GM12878 (cell line): ENCODE results near the gene TNXB.

Experiments
- STAT3 ChIP-seq: IDR thresholded peaks from 2 replicates; pipeline ENCODE4 v1.6.1; 2011; ENCODE audit warnings: low read depth, low read length, improper control_type of control experiment
- TAF1 ChIP-seq: IDR thresholded peaks from 2 replicates; pipeline ENCODE4 v1.6.1; 2011; ENCODE audit warnings: mild to moderate bottlenecking, low read depth, low read length, borderline replicate concordance
- TBL1XR1 ChIP-seq: IDR thresholded peaks from 2 replicates; pipeline ENCODE4 v1.6.1; 2012; ENCODE audit warnings: low read depth, low read length, improper control_type of control experiment
- YY1 ChIP-seq: IDR thresholded peaks from 2 replicates; pipeline ENCODE4 v1.6.1; 2011; ENCODE audit warnings: low read depth, mild to moderate bottlenecking, low read length
- TF ChIP-seq, protein P1 (sequence below), 3 experiments: IDR thresholded peaks in 2 of 3; conservative IDR thresholded peaks in 1 of 3; 2 replicates each; pipeline ENCODE4 v1.5.1; 2011; ENCODE audit warnings: low read depth in 3 of 3, low read length in 3 of 3, mild to moderate bottlenecking in 3 of 3, control low read depth in 2 of 3, moderate library complexity in 2 of 3, inconsistent platforms in 1 of 3, mixed read lengths in 1 of 3; ENCODE audit not compliant: control insufficient read depth in 2 of 3, insufficient read depth in 1 of 3; ENCODE audit errors: extremely low read depth in 1 of 3

DNA sequence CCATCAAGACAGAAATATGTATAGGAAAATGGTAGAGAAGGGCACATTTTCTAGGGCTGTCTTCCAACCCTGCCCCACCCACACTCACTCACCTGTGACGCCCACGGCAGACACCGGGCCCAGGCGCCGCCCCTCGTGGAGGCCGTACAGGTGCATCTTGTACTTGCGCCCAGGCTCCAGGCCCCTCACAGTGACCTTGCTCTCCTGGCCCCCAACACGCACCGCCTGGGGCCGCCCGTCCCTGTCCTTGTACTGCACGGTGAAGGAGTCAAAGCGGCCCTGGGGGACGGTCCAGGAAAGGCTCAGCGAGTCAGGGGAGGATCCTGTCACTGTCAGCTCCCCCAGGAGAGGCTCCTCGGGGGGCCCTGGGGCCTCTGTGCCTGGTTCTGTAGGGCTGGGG, 51.2 kb downstream of the TNXB start:
- TF ChIP-seq TAF1, result no peak
- TF ChIP-seq, protein P1, sequence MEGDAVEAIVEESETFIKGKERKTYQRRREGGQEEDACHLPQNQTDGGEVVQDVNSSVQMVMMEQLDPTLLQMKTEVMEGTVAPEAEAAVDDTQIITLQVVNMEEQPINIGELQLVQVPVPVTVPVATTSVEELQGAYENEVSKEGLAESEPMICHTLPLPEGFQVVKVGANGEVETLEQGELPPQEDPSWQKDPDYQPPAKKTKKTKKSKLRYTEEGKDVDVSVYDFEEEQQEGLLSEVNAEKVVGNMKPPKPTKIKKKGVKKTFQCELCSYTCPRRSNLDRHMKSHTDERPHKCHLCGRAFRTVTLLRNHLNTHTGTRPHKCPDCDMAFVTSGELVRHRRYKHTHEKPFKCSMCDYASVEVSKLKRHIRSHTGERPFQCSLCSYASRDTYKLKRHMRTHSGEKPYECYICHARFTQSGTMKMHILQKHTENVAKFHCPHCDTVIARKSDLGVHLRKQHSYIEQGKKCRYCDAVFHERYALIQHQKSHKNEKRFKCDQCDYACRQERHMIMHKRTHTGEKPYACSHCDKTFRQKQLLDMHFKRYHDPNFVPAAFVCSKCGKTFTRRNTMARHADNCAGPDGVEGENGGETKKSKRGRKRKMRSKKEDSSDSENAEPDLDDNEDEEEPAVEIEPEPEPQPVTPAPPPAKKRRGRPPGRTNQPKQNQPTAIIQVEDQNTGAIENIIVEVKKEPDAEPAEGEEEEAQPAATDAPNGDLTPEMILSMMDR (IDR thresholded peaks at IDR 0.05 in 2 of 3, conservative IDR thresholded peaks at IDR 0.05 in 1 of 3; ENCODE audit: control insufficient read depth in 2 of 3, extremely low read depth in 1 of 3, insufficient read depth in 1 of 3, low read depth in 3 of 3, low read length in 3 of 3), result no peak
- no peak for TF ChIP-seq STAT3
- TF ChIP-seq TBL1XR1, result no peak
- no peak for TF ChIP-seq YY1
